Glomerular visceral epithelial cell (primary cell): ENCODE results near the gene NFIC.
"Not testable (repeated sequence)": the region's sequence is repeated elsewhere in the genome, so short reads cannot be mapped to it uniquely, and the experiment has no call there.

Source experiments
- DNase-seq: peaks from one replicate; pipeline ENCODE4 v3.0.0-alpha.2; 2016; ENCODE audit errors: extremely low spot score

Gene NFIC

GRCh38 chr19:3398114-3398899 lies 31.9 kb downstream of the NFIC start:
- no peak for DNase-seq

DNA sequence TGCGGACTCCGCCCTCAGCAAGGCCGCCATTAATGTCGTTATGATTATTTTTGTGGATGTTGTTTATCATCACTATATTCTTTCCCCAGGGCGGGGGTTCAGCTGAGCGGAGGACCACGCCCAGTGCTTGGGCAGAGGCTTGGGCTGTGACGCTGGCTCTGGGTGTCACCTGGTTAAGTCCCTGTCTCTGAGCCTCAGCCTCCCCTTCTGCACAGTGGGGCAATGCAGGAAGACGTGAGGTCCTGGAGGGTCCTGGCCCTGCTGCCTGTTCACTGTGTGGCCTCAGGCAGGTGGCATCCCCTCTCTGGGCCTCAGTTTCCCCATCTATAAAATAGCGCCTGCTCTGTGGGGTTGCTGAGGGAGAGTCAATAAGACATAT lies 32.5 kb downstream of the NFIC start:
- DNase-seq = no peak

GRCh38 chr19:3399311-3399710 lies 32.9 kb downstream of the NFIC start:
- DNase-seq = not testable (repeated sequence)

GRCh38 chr19:3401004-3401768 lies 34.8 kb downstream of the NFIC start:
- no peak for DNase-seq

GRCh38 chr19:3402631-3403443 lies 36.5 kb downstream of the NFIC start:
- no peak for DNase-seq

DNA sequence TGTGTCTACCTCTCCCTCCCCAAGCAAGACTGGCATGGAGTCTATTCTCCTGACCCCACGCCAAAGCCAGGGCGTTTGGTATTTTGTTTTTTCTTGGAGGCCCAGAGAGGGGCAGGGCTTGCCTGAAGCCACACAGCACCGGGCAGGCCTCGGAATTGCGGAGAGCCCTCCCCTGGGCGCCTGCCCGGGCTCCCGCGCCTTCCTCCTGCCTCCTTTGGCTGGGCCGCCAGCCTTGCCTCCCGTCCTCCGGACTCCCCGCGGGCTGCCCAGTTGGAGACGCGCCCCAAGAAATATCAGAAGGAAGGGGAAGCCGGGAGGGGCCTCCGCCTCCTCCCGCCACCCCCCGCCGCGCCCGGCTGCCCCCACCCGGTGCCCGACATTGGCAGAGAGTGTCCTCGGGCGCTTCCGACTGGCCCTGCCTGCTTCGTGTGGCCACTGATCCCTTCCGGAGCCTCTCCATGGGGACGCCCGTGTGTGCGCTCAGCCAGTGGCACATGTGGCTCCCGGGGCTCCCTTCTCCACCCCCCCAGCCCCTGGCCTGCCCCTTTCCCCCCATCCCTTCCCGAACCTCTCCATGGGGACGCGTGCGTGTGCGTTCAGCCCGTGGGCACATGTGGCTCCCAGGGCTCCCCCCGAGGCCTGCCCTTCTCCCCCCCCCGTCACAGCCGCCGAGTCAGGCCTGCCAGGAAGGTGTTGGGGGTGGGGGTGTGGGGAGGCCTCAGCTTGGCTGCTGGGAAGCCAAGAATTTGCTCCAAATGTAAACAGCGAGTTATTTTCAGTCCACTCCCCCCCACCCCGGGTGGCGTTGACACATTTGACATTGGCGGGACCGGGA lies 37.3 kb downstream of the NFIC start:
- no peak for DNase-seq

DNA sequence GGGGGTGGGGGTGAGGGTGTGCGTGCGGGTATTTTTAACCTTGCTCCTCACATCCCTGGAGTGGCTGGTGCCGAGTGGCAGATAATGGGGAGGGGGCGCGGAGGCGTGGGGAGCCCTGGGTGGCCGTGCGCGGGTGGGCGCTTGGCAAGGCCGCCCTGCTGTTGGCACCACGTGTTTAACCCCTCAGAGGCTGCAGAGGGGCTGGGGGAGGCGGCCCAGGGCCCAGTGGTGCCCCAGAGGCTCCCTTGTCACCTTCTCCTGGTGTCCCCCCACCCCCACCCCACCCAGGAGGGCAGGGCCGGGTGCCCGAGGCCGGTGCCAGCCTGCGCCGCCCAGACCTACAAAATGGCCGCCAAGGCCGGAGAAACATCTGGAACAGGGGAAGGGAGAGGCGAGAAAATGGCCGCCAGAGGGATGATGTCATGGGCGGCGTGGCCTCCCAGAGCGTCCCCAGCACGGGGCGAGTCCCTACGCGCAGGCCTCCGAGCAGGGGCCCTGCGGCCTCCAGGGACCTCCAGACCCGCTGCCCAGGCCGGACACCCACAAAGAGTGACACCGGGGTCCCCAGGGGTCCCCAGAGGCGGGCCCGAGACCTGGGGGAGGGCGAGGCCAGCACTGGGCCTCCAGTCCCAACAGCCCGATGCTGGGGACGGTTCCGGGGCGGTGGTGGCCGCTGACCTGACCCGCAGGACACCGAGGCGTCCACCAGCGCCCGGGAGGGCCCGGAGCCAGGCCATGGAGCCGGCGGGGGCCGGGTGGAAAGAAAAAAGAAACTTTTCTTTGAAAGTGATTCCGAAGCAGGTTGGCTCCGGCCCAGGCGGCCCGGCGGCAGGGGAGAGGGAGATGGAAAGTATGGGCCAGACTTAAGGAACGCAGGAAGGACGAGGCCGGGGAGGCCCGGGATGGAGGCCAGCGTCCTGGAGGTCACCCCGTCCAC lies 38.2 kb downstream of the NFIC start:
- no peak for DNase-seq

DNA sequence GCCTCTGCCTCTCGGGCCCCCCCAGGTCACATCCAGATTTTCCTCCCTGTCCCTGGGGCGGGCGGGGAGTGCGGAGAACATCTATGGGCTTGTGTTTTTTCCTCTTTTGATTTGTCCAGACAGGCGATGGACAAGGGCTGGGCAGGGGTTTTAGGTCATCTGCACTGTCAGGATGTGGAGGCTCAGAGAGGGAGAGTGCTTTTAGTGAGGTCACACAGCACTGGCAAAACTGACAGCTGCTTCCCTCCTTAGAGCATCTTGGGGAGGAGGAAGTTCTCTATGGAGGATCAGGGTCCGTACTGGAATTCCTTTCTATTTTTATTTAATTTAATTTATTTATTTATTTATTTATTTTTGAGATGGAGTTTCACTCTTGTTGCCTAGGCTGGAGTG lies 38.9 kb downstream of the NFIC start:
- DNase-seq = no peak

- no peak for DNase-seq
These were observed 40.3 kb downstream of the NFIC start for GRCh38 chr19:3406571-3407111.

- no peak for DNase-seq
These were observed 41.5 kb downstream of the NFIC start for GRCh38 chr19:3407556-3408516.

GRCh38 chr19:3408996-3409345 lies 42.6 kb downstream of the NFIC start:
- DNase-seq = no peak

- no peak for DNase-seq
These were observed 43.1 kb downstream of the NFIC start for GRCh38 chr19:3409346-3410064.

DNA sequence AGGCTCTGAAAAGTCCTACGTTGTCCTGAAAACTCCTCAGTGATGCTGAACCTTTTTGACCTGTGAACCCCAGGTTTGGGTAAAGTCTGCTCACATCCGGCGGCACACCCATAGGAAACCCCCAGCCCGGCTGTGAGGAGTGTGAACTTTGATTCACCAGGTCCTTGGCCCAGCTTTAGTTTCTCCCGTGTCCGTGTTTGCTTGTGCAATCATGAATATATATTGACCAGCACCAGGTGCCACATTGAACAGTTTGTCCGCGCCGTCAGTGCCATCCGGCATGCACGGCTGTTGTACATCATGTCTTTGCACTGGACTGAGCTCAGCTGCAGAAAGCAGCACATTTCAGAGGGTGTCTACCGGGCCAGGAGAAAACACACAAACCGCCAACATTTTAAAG lies 45.3 kb downstream of the NFIC start:
- DNase-seq = no peak

GRCh38 chr19:3412066-3412465 lies 45.7 kb downstream of the NFIC start:
- DNase-seq = no peak

DNA sequence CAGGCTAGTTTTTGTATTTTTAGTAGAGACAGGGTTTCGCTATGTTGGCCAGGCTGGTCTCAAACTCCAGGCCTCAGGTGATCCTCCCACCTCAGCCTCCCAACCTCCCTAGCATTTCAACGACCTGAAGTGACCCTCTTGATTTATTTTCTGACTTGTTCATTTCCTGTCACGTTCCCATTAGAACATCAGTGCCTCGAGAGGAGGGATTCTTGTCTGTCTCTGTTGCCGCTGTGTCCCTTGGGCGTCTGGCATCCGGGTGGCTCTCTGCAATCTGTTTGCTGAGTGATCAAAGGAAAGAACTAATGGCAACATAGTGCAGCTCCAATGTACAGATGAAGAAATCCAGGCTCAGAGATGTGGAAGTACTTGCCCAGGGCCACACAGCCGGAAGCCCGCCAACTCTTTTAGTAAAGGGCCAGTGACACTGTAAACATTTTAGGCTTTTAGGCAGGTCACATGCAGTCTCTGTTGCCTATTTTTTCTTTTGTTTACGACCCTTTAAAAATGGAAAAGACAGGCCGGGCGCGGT lies 47.5 kb downstream of the NFIC start:
- DNase-seq = no peak

- no peak for DNase-seq
These were observed 49.3 kb downstream of the NFIC start for GRCh38 chr19:3415695-3416094.

DNA sequence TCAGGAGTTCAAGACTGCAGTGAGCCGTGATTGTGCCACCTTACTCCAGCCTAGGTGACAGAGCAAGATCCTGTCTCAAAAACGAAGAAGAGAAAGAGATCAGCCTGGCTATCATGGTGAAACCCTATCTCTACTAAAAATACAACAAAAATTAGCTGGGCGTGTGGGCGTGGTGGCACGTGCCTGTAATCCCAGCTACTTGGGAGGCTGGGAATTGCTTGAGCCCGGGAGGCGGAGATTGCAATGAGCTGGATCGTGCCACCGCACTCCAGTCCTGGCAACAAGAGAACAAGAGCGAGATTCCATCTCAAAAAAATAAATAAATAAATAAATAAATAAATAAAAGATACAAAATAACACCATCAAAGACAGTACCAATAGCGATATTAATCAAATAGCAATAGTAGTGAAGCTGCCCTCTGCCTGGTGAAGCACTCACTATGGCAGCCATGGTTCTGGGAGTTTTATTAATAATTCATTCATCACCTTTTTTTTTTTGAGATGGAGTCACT lies 53.9 kb downstream of the NFIC start:
- DNase-seq = no peak
